ENCODE data around the gene KLHDC8A. TPM values are rescaled to one million over a fixed set of nuclear protein-coding genes. Genes with fewer than 3 reads are reported as not detected.

KLHDC8A gene
- total and polyA plus RNA-seq, 9 of the 15 experiments (the other 6 are each of a cell fraction or from before 2014, with no cell fraction given): 0.01 to 0.54 (median 0.04) TPM; not detected in 6

DNA sequence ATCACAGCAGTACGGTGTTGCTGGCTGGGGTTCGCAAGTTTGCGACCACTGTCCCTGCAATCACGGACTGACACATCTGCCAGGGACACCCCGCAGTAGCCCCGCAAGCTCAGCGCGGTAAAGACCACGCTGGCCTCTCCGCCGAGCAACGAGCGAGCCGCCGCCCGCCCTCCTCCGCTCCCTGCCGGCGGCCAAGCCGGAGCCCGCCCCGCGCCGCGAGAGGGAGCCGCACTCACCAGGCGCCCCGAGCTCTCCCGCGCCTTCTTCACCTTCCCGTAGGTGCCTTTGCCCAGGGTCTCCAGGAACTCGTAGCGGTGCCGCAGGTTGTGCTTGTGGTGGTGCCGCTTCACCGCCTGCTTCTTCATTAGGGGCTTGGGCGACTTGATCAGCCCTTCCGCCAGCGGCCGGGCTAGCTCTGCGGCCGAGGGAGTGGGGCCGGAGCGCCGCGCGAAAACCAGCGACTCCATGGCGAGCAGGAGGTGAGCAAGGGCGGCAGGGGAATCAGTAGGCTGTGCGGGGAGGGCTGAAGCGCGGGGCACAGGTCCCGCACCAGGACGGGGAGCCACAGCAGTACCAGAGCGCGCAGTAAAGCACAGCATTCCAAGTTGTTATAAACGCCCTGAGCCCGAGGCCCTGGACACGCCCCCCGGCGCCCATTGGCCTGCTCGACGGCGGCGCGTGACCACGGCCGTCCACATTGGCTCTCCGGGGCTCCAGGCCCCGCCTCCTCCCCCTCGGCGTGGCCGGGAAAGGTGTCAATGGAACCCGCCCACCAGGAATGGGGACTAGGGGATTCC, 35.4 kb downstream of the KLHDC8A start, which contains the start of gene NUAK2 (continued):
- TF ChIP-seq ZNF217 (CRISPR knock-in tag; IDR thresholded peaks at IDR 0.05) (no peak), BMI1 (IDR thresholded peaks at IDR 0.05; ENCODE audit: low read length) (no peak), FUS (optimal IDR thresholded peaks at IDR 0.05; ENCODE audit: low read depth, low read length) (no peak), GABPB1 (CRISPR knock-in tag; IDR thresholded peaks at IDR 0.05) (peak; percentile 47), NONO (IDR thresholded peaks at IDR 0.05; ENCODE audit: low read depth in 2 of 2, low read length in 1 of 2) (peak in 1 of 2 experiments; percentile 86; a peak in 1 of 4 replicates), ZFX (CRISPR knock-in tag; IDR thresholded peaks at IDR 0.05) (peak; percentile 57; the same call in 1 of the 2 replicates), TEAD2 (tag; IDR thresholded peaks at IDR 0.05) (no peak), MYC (IDR thresholded peaks at IDR 0.05; ENCODE audit: low read depth, low read length) (peak; percentile 46; the same call in 1 of the 2 replicates), MYC (CRISPR knock-in tag; IDR thresholded peaks at IDR 0.05; ENCODE audit: borderline replicate concordance, low read depth) (no peak; the same call in 1 of the 2 replicates), PHF21A (IDR thresholded peaks at IDR 0.05; ENCODE audit: borderline replicate concordance, low read depth) (no peak; the same call in 1 of the 2 replicates), CEBPG (CRISPR knock-in tag; IDR thresholded peaks at IDR 0.05) (peak; percentile 33; the same call in 1 of the 2 replicates), CEBPG (tag; conservative IDR thresholded peaks at IDR 0.05 in 1 of 2, IDR thresholded peaks at IDR 0.05 in 1 of 2) (no peak), ATF1 (CRISPR knock-in tag; IDR thresholded peaks at IDR 0.05) (no peak), ATF1 (tag; IDR thresholded peaks at IDR 0.05) (peak; percentile 64), LCOR (CRISPR knock-in tag; IDR thresholded peaks at IDR 0.05) (0 out of 2 replicates have a peak, but pooled peaks have one; percentile 41), COPS2 (conservative IDR thresholded peaks at IDR 0.05) (no peak), NR1H2 (CRISPR knock-in tag; IDR thresholded peaks at IDR 0.05) (peak; percentile 94; the same call in 1 of the 2 replicates), ATF7 (IDR thresholded peaks at IDR 0.05) (peak; percentile 60; the same call in 1 of the 2 replicates)
- TF ChIP-seq, protein P1, sequence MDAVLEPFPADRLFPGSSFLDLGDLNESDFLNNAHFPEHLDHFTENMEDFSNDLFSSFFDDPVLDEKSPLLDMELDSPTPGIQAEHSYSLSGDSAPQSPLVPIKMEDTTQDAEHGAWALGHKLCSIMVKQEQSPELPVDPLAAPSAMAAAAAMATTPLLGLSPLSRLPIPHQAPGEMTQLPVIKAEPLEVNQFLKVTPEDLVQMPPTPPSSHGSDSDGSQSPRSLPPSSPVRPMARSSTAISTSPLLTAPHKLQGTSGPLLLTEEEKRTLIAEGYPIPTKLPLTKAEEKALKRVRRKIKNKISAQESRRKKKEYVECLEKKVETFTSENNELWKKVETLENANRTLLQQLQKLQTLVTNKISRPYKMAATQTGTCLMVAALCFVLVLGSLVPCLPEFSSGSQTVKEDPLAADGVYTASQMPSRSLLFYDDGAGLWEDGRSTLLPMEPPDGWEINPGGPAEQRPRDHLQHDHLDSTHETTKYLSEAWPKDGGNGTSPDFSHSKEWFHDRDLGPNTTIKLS (IDR thresholded peaks at IDR 0.05; ENCODE audit: borderline replicate concordance, low read depth): peak; percentile 78; the same call in 1 of the 2 replicates
- TF ChIP-seq, protein P2, sequence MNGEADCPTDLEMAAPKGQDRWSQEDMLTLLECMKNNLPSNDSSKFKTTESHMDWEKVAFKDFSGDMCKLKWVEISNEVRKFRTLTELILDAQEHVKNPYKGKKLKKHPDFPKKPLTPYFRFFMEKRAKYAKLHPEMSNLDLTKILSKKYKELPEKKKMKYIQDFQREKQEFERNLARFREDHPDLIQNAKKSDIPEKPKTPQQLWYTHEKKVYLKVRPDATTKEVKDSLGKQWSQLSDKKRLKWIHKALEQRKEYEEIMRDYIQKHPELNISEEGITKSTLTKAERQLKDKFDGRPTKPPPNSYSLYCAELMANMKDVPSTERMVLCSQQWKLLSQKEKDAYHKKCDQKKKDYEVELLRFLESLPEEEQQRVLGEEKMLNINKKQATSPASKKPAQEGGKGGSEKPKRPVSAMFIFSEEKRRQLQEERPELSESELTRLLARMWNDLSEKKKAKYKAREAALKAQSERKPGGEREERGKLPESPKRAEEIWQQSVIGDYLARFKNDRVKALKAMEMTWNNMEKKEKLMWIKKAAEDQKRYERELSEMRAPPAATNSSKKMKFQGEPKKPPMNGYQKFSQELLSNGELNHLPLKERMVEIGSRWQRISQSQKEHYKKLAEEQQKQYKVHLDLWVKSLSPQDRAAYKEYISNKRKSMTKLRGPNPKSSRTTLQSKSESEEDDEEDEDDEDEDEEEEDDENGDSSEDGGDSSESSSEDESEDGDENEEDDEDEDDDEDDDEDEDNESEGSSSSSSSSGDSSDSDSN (IDR thresholded peaks at IDR 0.05; ENCODE audit: borderline replicate concordance in 1 of 2, low read depth in 2 of 2, low read length in 2 of 2): peak; percentile 97 to 99; a peak in 3 of 4 replicates
- TF ChIP-seq, protein P3, sequence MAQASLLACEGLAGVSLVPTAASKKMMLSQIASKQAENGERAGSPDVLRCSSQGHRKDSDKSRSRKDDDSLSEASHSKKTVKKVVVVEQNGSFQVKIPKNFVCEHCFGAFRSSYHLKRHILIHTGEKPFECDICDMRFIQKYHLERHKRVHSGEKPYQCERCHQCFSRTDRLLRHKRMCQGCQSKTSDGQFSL (CRISPR knock-in tag; IDR thresholded peaks at IDR 0.05): peak; percentile 69; the same call in 1 of the 2 replicates
- TF ChIP-seq, protein P3 (tag; IDR thresholded peaks at IDR 0.05): no peak
- TF ChIP-seq, protein P4, sequence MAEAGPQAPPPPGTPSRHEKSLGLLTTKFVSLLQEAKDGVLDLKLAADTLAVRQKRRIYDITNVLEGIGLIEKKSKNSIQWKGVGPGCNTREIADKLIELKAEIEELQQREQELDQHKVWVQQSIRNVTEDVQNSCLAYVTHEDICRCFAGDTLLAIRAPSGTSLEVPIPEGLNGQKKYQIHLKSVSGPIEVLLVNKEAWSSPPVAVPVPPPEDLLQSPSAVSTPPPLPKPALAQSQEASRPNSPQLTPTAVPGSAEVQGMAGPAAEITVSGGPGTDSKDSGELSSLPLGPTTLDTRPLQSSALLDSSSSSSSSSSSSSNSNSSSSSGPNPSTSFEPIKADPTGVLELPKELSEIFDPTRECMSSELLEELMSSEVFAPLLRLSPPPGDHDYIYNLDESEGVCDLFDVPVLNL (CRISPR knock-in tag; IDR thresholded peaks at IDR 0.05; ENCODE audit: low read depth): peak; percentile 77
